ENCODE data around the gene CYYR1. TPM values are rescaled to one million over a fixed set of nuclear protein-coding genes. Genes with fewer than 3 reads are reported as not detected.

Gene CYYR1
- total RNA-seq, 1 experiment from 2014 or later, result 13.6 TPM

DNA sequence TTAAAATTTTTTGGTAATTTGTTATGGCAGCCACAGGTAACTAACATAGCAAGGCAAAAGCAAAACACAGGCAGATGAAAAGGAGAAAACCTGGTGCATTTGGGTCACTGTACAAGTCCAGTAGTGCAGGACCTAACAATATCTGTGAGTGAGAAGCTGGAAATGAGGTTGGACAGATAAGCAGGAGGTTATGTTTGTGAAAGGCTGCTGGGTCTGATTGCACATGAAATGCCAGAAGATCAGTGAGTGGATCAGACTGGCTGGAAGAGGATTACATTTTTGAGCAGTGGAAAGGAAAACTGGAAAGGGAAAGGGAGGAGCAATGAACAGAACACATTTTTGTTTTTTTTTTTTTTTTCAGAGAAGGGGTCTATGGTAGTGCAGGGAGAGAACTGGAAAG lies 73.6 kb downstream of the CYYR1 start:
- no peak overlapping the region for H3K4me3 Mint-ChIP-seq
- H3K9me3 Mint-ChIP-seq, result no peaks in the 10 kb centered on the region; a peak in 2 of 5 replicates
- Histone ChIP-seq H2BK5ac (ENCODE audit: insufficient read length, low read length) (no peak overlapping the region), H3K23me2 (ENCODE audit: insufficient read length, low read depth, low read length, poor library complexity, severe bottlenecking) (no peaks in the 10 kb centered on the region), H3K56ac (ENCODE audit: insufficient read length, low read depth, low read length) (no peak overlapping the region), H3K9ac (ENCODE audit: extremely low read depth, insufficient read length, low read length) (no peak overlapping the region), H4K5ac (ENCODE audit: insufficient read length, low read depth, low read length) (no peak overlapping the region), H2AFZ (ENCODE audit: low read length) (no peak overlapping the region), H3K18ac (ENCODE audit: insufficient read length, low read depth, low read length) (no peak overlapping the region), H3K4me1 (ENCODE audit: insufficient read depth, low read length) (no peaks in the 10 kb centered on the region), H2BK120ac (ENCODE audit: low read depth, low read length, poor library complexity, severe bottlenecking) (no peak overlapping the region), H3K9me3 (ENCODE audit: control insufficient read depth, low read depth, low read length) (no peaks in the 10 kb centered on the region), H4K91ac (ENCODE audit: insufficient read length, low read depth, low read length) (no peak overlapping the region), H3K79me2 (ENCODE audit: insufficient read depth, low read length) (no peaks in the 10 kb centered on the region), H4K20me1 (ENCODE audit: control insufficient read depth, insufficient read depth, insufficient read length) (no peaks in the 10 kb centered on the region), H3K14ac (ENCODE audit: insufficient read depth, low read length) (no peak overlapping the region), H2BK12ac (ENCODE audit: insufficient read length, low read depth, low read length) (no peak overlapping the region), H3K27me3 (ENCODE audit: insufficient read depth, low read length) (no peaks in the 10 kb centered on the region), H3K4ac (ENCODE audit: low read depth, low read length) (no peak overlapping the region), H2AK5ac (ENCODE audit: insufficient read length, low read length) (no peak overlapping the region), H3K23ac (ENCODE audit: insufficient read length, low read depth, low read length) (no peak overlapping the region), H4K8ac (replicated peaks; ENCODE audit: insufficient read length, low read depth, low read length) (no peak overlapping the region), H3T11ph (ENCODE audit: low read length) (no peak overlapping the region), H2BK20ac (ENCODE audit: low read depth, low read length, poor library complexity, severe bottlenecking) (no peak overlapping the region), H3K79me1 (ENCODE audit: insufficient read depth, low read depth, low read length, poor library complexity, severe bottlenecking) (no peaks in the 10 kb centered on the region), H2BK15ac (ENCODE audit: low read depth, low read length) (no peak overlapping the region), H3K27ac (ENCODE audit: insufficient read length, low read depth, low read length) (no peak overlapping the region), H3K4me2 (ENCODE audit: insufficient read depth, insufficient read length, low read length) (no peak overlapping the region)
- no peak for TF ChIP-seq CTCF (conservative IDR thresholded peaks at IDR 0.05)
- peaks cover 0 to 20% (median 15%) of the 10 kb centered on the region in 3 experiments; a peak in 5 of 7 replicates for H3K36me3 Mint-ChIP-seq (ENCODE audit: insufficient read depth in 1 of 3, low read depth in 3 of 3)
- 0 out of 7 replicates have a peak overlapping the region, but pooled peaks of 1 of the 3 experiments have one; percentile 1 for H3K27ac Mint-ChIP-seq
- no peaks in the 10 kb centered on the region for H3K4me1 Mint-ChIP-seq
- no peaks in the 10 kb centered on the region for H3K27me3 Mint-ChIP-seq (ENCODE audit: low read depth)
- no peak for DNase-seq
